Fibroblast of lung (primary cell): ENCODE measurements around the gene ATP6V0A1. TPM values are rescaled to one million over a fixed set of nuclear protein-coding genes. Genes with fewer than 3 reads are reported as not detected.

Experiments
- DNase-seq, 2 donors: peaks; one replicate each; pipeline versions ENCODE4 v3.0.0 to v3.0.0-alpha.2; 2010; ENCODE audit warnings: low read depth in 2 of 2
- H2AFZ ChIP-seq: 2 replicates; pipeline ENCODE4 v1.5.1; 2012; ENCODE audit warnings: low read length, control low read depth, inconsistent platforms
- H3K27ac ChIP-seq: 2 replicates; pipeline ENCODE4 v1.5.1; 2011; ENCODE audit warnings: low read length, control low read depth; ENCODE audit not compliant: insufficient read depth
- H3K27me3 ChIP-seq: 2 replicates; pipeline ENCODE4 v1.5.1; 2011; ENCODE audit warnings: mild to moderate bottlenecking, low read length; ENCODE audit not compliant: control insufficient read depth, insufficient read depth
- H3K36me3 ChIP-seq: 2 replicates; pipeline ENCODE4 v1.5.1; 2011; ENCODE audit warnings: low read length; ENCODE audit not compliant: control insufficient read depth, insufficient read depth
- H3K4me1 ChIP-seq: 2 replicates; pipeline ENCODE4 v1.5.1; 2011; ENCODE audit warnings: low read length; ENCODE audit not compliant: control insufficient read depth, insufficient read depth; ENCODE audit errors: extremely low read depth
- H3K4me2 ChIP-seq: 2 replicates; pipeline ENCODE4 v1.5.1; 2011; ENCODE audit warnings: low read length, control low read depth; ENCODE audit not compliant: insufficient read depth; ENCODE audit errors: extremely low read depth
- H3K4me3 ChIP-seq, 4 experiments: fragments of 200-600 bp in 1 of 4; sonication (generic) in 1 of 4; replicated peaks in 1 of 4; 2 replicates each; pipeline ENCODE4 v1.5.1; 2011 to 2016; ENCODE audit warnings: low read length in 4 of 4, low read depth in 3 of 4, mild to moderate bottlenecking in 3 of 4, control low read depth in 2 of 4, inconsistent platforms in 1 of 4, mixed read lengths in 1 of 4; ENCODE audit not compliant: insufficient read depth in 1 of 4; ENCODE audit errors: control extremely low read depth in 1 of 4
- H3K79me2 ChIP-seq: 2 replicates; pipeline ENCODE4 v1.5.1; 2012; ENCODE audit warnings: mild to moderate bottlenecking, low read length, inconsistent platforms; ENCODE audit not compliant: control insufficient read depth, insufficient read depth
- H3K9ac ChIP-seq: 2 replicates; pipeline ENCODE4 v1.5.1; 2011; ENCODE audit warnings: mild to moderate bottlenecking, low read length, control low read depth; ENCODE audit not compliant: insufficient read depth
- H3K9me3 ChIP-seq: 2 replicates; pipeline ENCODE4 v1.5.1; 2012; ENCODE audit warnings: low read depth, low read length; ENCODE audit not compliant: control insufficient read depth, insufficient read depth
- H4K20me1 ChIP-seq: 2 replicates; pipeline ENCODE4 v1.5.1; 2011; ENCODE audit warnings: low read length; ENCODE audit not compliant: control insufficient read depth, insufficient read depth; ENCODE audit errors: extremely low read depth
- CTCF ChIP-seq, 2 donors: IDR thresholded peaks in 1 of 2; conservative IDR thresholded peaks in 1 of 2; 1 replicate in 1 of 2; 2 replicates in 1 of 2; pipeline ENCODE4 v1.5.1; 2011 to 2012; ENCODE audit warnings: low read length in 2 of 2, control low read depth in 1 of 2, inconsistent platforms in 1 of 2, low read depth in 1 of 2, mild to moderate bottlenecking in 1 of 2
- EZH2 ChIP-seq: IDR thresholded peaks from 2 replicates; pipeline ENCODE4 v1.5.1; 2012; ENCODE audit warnings: low read length, control low read depth, mild to moderate bottlenecking; ENCODE audit errors: missing control alignments
- polyA plus RNA-seq, 2 donors: library from polyadenylated mRNA; depleted of rRNA in 1 of 2; stranded (reverse) in 1 of 2; unstranded in 1 of 2; fragments of >200 nt; gene quantifications; 2 replicates each; pipeline ENCODE4 v1.2.1, GENCODE V29; 2011 to 2012; ENCODE audit warnings: missing spikeins in 1 of 2
- total RNA-seq: library from RNA; depleted of rRNA; stranded (reverse); fragments of >200 nt; gene quantifications from 2 replicates; pipeline ENCODE4 v1.2.1, GENCODE V29; 2014

ATP6V0A1 gene
- total and polyA plus RNA-seq, 2 donors (not counting 1 experiment from before 2014, with no cell fraction given): 26.7 to 65.7 TPM

- Histone ChIP-seq H3K4me1 (peaks cover 13% of the 10 kb centered on the region), H3K36me3 (peaks cover 11% of the 10 kb centered on the region), H3K27ac (peak overlapping the region; percentile 70), H3K9ac (no peak overlapping the region), H2AFZ (peak overlapping the region; percentile 60), H4K20me1 (no peaks in the 10 kb centered on the region), H3K4me3 (peak overlapping the region; percentile 8 to 78 (median 68)), H3K79me2 (peaks cover 9% of the 10 kb centered on the region), H3K4me2 (peak overlapping the region; percentile 89), H3K9me3 (no peaks in the 10 kb centered on the region), H3K27me3 (no peaks in the 10 kb centered on the region)
- no peak for TF ChIP-seq EZH2
- no peak for TF ChIP-seq CTCF (conservative IDR thresholded peaks at IDR 0.05 in 1 of 2, IDR thresholded peaks at IDR 0.05 in 1 of 2; ENCODE audit: low read depth in 1 of 2, low read length in 2 of 2)
- DNase-seq: no peak
Measured at GRCh38 chr17:42535155-42536047, 76.7 kb downstream of the ATP6V0A1 start.

GRCh38 chr17:42536048-42536371 lies 77.3 kb downstream of the ATP6V0A1 start, which contains the start of gene NAGLU:
Gene NAGLU, plus strand, starts transcription at chr17:42536241. Its CDS starts 32 bp downstream, at chr17:42536273.
- Histone ChIP-seq H3K27me3 (no peaks in the 10 kb centered on the region), H3K79me2 (peaks cover 9% of the 10 kb centered on the region), H4K20me1 (no peaks in the 10 kb centered on the region), H3K4me3 (peak within 1 kb of the TSS; percentile 76 to 85 (median 78)), H3K36me3 (peaks cover 12% of the 10 kb centered on the region), H3K9me3 (no peaks in the 10 kb centered on the region), H3K4me1 (peaks cover 13% of the 10 kb centered on the region), H2AFZ (peak within 1 kb of the TSS; percentile 60), H3K4me2 (peak within 1 kb of the TSS; percentile 89), H3K9ac (peak within 1 kb of the TSS; percentile 82), H3K27ac (peak within 1 kb of the TSS; percentile 70)
- TF ChIP-seq EZH2 (no peak), CTCF (conservative IDR thresholded peaks at IDR 0.05 in 1 of 2, IDR thresholded peaks at IDR 0.05 in 1 of 2; ENCODE audit: low read depth in 1 of 2, low read length in 2 of 2) (no peak)
- peak; percentile 76 to 88 for DNase-seq

DNA sequence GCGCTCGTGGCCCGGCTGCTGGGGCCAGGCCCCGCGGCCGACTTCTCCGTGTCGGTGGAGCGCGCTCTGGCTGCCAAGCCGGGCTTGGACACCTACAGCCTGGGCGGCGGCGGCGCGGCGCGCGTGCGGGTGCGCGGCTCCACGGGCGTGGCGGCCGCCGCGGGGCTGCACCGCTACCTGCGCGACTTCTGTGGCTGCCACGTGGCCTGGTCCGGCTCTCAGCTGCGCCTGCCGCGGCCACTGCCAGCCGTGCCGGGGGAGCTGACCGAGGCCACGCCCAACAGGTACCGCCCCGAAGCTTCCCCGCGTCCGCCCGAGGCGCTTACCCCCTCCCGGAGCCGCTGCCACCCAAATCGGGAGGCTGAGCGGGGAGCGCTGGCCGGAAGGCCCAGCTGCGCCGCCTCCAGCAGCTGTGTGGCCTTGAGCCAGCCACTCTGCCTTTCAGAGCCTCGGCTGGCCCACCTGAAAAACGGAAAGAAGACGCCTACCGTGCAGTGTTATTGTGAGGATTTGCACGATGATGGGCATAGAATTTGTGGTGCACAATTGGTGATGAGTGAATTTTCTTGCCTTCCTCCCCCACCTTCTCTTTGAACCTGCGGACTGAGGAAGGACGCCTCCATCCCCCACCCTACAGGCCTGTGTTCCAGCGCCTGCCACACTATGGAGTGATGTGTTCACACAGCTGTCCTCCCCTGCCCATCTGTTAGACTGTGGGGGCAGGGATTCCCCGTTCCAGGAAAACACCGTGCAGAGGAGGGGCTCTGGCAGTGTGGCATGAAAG lies 77.9 kb downstream of the ATP6V0A1 start:
- Histone ChIP-seq H4K20me1 (no peaks in the 10 kb centered on the region), H3K4me3 (peak overlapping the region; percentile 76 to 85 (median 78)), H3K27me3 (no peaks in the 10 kb centered on the region), H3K27ac (peak overlapping the region; percentile 70), H3K4me1 (peaks cover 11% of the 10 kb centered on the region), H3K9me3 (no peaks in the 10 kb centered on the region), H2AFZ (peak overlapping the region; percentile 7), H3K9ac (peak overlapping the region; percentile 82), H3K4me2 (peak overlapping the region; percentile 89), H3K36me3 (peaks cover 12% of the 10 kb centered on the region), H3K79me2 (peaks cover 9% of the 10 kb centered on the region)
- DNase-seq: peak; percentile 79 to 84
- TF ChIP-seq EZH2 (no peak), CTCF (conservative IDR thresholded peaks at IDR 0.05 in 1 of 2, IDR thresholded peaks at IDR 0.05 in 1 of 2; ENCODE audit: low read depth in 1 of 2, low read length in 2 of 2) (no peak)
